M059J (cell line): ENCODE measurements around the gene TEX19. TPM values are rescaled to one million over a fixed set of nuclear protein-coding genes. Genes with fewer than 3 reads are reported as not detected.
"Not testable (repeated sequence)": the region's sequence is repeated elsewhere in the genome, so short reads cannot be mapped to it uniquely, and the experiment has no call there.

Experiments
- DNase-seq: peaks from one replicate; pipeline ENCODE4 v3.0.0-alpha.2; 2012; ENCODE audit warnings: low read depth
- total RNA-seq: library from RNA; depleted of rRNA; stranded (reverse); fragments of >200 nt; shearing (Covaris generic); gene quantifications from 2 replicates; pipeline ENCODE4 v1.2.3, GENCODE V29; 2014

TEX19 gene
- total RNA-seq, 1 experiment from 2014 or later, result 0.05 TPM

GRCh38 chr17:82355770-82356427 is 3.1 kb upstream of the TEX19 start:
- DNase-seq, result no peak

- no peak for DNase-seq
Observed at GRCh38 chr17:82356845-82357355, 2.1 kb upstream of the TEX19 start.

DNA sequence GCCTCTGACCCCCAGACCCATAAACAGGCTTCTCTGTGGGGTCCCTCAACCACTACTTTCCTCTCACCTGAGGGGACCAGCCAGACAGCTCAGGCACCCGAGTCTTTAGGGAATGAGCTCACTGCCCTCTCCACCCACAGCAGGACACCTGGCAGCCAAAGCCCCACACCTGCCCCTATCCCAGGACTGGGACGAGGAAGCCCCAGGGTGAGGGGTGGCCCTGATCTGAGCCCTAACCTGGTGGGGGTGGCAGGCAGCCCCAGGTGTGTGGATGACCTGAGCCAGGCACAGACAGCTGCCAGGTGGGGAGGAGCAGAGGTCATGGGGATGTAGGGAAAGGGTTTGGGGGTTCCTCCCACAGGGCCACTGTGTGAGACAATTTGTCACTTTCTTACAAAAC is 1.7 kb upstream of the TEX19 start:
- no peak for DNase-seq

DNA sequence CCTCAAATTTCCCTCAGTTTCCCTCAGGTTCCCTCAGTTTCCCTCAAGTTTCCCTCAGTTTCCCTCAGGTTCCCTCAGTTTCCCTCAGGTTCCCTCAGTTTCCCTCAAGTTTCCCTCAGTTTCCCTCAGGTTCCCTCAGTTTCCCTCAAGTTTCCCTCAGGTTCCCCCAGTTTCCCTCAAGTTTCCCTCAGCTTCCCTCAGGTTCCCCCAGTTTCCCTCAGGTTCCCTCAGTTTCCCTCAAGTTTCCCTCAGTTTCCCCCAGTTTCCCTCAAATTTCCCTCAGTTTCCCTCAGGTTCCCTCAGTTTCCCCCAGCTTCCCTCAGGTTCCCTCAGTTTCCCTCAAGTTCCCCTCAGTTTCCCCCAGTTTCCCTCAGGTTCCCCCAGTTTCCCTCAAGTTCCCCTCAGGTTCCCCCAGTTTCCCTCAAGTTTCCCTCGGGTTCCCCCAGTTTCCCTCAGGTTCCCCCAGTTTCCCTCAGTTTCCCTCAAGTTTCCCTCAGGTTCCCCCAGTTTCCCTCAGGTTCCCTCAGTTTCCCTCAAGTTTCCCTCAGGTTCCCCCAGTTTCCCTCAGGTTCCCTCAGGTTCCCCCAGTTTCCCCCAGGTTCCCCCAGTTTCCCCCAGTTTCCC is 516 bp downstream of the TEX19 start:
- not testable (repeated sequence) for DNase-seq

- DNase-seq, result no peak
Observed at GRCh38 chr17:82361885-82362633, 3.0 kb downstream of the TEX19 start.

DNA sequence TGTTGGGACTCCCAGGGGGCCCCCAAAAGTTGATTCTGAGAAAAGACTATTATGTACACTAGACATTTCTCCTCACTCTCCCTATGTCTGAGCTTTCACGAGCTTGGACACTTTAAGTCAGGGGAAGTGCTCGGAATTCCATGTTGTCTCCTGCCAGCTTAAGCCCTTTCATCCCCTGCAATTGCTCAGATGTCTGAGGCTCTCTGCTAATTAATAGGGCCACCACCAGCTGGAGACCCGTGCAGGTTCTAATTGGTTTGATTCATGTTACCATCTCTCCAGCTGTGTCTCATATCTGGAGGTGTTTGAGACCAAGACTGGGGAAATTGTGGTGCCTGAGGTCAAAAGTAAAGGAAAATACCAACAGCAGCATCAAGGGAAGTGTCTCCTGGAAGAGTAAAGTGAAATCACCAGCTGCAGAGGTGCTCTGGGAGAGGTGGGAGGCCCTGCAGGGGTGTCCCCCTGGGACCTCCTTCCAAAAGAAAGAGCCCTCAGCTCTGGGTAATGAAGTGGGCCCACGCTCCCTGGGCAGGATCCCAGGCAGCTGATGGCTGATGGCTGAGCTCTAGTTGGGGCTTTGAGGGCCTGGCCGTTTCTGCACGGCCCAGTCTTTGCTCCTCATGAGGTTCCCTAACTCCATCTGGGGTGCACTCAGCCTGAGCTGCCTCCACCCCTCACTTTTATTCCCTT is 6.7 kb downstream of the TEX19 start:
- no peak for DNase-seq

- DNase-seq, result no peak
Observed at GRCh38 chr17:82366749-82367148, 7.7 kb downstream of the TEX19 start.

DNA sequence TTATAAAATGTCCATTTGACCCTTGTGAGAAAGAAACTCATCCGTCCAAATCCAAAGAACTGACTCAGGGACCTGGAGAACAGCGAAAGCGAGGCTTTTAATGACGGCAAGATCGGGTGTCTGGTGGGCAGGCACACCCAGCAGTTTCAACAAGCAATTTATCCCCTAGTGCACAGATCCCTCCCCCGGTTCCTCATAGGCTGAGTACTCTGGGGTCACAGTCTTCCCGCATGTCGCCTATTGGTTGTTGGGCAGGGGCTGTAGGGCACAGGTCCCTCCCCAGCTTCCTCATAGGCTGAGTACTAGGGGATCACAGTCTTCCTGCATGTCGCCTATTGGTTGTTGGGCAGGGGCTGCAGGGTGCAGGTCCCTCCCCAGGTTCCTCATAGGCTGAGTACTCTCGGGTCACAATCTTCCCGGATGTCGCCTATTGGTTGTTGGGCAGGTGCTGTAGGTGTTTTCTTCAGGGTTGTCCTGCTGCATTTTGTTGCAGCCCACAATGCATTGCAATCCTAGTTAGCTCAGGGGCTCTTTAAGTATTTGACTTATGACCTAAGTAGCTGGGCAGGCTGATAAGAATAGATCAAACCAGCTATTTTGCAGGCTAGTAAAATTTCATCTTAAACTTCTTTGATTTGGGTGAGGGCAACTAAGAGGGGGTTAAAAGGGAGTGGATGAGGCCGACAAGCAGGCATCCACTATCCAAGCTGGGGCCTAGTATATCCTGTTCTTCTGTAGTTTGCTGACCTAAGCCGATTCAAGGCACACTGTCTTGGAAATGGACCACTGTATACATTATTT is 8.9 kb downstream of the TEX19 start:
- peak; percentile 17 for DNase-seq

DNA sequence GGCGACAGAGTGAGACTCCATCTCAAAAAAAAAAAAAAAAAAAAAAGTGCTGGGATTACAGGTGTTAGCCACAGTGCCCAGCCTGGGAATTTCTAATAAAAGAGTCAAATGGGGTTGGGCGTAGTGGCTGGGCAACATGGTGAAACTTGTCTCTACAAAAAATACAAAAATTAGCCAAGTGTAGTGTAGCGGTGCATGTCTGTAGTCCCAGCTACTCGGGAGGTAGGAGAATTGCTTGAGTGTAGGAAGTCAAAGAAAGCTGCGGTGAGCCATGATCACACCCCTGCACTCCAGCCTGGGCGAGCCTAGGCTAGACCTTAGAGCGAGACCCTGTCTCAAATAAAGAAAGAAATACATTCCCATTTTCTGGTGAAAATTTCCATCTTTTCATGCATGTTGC is 10.2 kb downstream of the TEX19 start:
- no peak for DNase-seq

DNA sequence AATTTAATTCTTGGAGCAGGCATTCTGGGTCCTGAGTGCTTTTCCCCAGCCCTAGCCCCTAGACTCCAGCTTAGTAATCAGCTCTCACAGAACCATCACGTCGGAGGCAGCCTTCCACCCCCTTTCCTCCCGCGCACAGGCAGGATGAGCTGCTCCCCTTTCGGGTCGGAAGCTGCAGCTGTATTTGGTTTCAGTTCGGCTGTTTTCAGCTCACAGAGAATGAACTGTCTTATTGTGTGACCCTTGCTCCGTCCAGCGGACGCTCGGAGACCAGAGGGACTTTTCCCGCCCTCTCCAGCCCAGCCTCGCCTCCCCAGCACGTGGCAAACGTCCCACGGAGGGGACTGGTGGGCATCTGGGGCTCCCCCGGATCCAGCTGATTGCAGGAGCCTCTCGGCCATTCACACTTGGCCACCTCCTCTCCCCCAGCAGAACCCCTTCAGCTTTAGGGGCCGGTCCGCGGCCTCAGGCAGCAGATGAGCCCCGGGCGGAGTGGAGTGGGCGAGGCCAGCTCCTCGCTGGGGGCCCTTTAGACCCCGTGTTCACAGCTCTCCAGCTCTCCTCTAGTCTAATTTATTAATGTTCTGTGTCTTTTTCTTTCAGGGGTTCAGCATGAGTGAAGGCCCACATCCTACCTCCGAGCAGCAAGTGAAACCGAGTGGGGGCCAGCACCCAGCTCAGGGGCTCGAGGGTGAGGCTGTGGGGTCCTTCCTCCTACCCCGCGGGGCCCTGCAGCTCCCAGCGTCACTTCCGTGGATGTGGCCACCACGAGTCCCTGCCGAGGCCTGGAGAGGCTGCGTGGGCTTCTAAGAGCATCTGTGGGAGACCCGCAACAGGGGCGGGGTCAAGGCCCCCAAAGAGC is 11.7 kb downstream of the TEX19 start:
- DNase-seq, result peak; percentile 18

DNA sequence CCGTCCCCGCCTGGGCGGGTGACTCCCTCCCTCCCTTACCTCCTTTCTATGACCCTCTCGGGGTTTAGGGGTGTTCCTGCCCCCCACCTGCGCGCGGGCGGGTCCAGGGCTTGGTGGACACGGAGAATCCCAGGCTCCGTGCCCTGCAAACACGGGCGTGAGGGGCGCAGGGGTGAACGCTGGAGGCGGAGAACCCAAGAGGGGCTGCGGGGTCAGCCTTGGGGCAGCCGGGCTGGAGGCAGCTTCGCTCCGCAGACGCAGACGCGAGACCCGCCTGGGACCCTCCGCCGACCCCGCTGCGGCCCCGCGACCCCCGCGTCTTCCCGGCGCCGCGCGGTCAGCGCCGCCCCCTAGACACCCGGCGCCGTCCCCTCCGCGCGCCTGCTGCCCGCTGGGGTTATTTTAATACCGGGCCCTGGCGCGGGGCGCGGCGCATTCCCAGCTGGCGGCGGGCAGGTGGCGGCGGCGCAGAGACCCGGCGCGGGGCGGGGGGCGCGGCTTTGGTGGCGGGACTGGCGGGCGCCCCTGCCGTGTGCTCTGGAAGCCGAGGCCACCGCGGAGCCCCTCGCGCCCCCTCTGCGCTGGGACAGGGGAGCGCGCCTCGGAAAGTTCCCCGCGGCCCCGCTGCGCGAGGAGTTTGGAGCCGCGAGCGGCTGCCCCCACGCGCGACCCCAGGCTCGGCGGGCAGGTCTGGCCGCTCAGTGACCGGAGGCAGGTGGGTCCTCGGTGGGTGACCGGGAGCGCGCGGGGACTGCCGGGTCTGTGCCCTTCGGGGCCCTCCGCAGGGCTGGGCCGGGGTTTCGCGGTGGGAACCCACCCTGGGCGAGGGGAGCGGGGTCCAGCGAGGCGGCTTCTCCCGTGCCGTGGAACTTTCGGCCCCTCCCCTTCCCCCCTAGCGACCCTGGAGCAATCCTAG is 12.5 kb downstream of the TEX19 start, which contains the start of gene UTS2R:
UTS2R (plus strand) TSS at position 433 of the 916 bp plus-strand sequence. CDS start 2,560 bp downstream, outside the sequence.
- no peak for DNase-seq

- DNase-seq, result no peak
Observed at GRCh38 chr17:82372249-82373071, 13.4 kb downstream of the TEX19 start.

DNA sequence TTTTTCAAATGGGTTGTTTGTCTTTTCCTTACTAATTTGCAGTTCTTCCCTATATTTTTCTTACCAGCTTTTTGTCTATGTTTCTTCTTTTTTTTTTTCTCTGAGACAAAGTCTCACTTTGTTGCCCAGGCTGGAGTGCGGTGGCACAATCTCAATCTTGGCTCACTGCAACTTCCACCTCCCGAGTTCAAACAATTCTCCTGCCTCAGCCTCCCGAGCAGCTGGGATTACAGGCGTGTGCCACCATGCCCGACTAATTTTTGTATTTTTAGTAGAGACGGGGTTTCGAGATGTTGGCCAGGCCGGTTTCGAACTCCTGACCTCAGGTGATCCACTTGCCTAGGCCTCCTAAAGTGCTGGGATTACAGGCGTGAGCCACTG is 14.0 kb downstream of the TEX19 start:
- DNase-seq, result not testable (repeated sequence)

- DNase-seq, result no peak
Observed at GRCh38 chr17:82373731-82374625, 14.9 kb downstream of the TEX19 start.

DNA sequence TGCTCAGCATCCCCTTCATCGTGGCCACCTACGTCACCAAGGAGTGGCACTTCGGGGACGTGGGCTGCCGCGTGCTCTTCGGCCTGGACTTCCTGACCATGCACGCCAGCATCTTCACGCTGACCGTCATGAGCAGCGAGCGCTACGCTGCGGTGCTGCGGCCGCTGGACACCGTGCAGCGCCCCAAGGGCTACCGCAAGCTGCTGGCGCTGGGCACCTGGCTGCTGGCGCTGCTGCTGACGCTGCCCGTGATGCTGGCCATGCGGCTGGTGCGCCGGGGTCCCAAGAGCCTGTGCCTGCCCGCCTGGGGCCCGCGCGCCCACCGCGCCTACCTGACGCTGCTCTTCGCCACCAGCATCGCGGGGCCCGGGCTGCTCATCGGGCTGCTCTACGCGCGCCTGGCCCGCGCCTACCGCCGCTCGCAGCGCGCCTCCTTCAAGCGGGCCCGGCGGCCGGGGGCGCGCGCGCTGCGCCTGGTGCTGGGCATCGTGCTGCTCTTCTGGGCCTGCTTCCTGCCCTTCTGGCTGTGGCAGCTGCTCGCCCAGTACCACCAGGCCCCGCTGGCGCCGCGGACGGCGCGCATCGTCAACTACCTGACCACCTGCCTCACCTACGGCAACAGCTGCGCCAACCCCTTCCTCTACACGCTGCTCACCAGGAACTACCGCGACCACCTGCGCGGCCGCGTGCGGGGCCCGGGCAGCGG is 15.7 kb downstream of the TEX19 start:
- DNase-seq, result no peak

DNA sequence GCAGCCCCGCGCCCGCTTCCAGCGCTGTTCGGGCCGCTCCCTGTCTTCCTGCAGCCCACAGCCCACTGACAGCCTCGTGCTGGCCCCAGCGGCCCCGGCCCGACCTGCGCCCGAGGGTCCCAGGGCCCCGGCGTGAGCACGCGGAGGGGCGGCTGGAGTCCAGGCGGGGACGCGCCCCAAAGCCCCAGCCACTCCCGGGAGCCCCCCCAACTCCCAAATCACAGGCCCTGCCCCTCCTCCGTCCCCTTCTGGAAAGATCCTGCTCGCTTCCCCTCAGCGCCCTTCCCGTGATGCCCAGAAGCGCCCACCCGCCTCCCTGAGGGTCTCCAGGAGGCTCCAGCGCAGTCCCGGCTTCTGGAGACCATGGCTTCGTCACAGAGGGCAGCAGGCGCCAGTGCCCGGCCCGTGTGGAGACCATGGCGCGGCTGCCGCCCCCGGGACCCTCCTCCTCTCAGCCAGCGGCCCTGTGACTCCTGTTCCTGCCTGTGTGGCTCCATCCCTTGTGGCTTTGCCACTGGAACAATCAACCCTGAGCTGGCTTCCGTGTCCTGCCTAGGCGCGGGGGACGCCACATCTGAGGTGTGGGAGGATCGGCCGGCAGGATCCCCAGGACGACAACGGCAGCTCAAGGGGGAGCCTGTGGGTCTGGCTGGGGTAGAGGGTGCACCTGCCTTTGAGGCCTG is 16.5 kb downstream of the TEX19 start:
- no peak for DNase-seq
